KOPT-K1 (cell line): ENCODE results near the gene HSD11B2.

ENCODE experiments used
- H3K27ac ChIP-seq: fragments of 200-600 bp; sonication (generic); 2 replicates; pipeline ENCODE4 v1.5.1; 2016; ENCODE audit warnings: antibody characterized with exemption, mild to moderate bottlenecking, low read depth, low read length; ENCODE audit not compliant: poor library complexity, severe bottlenecking
- H3K36me3 ChIP-seq: fragments of 200-600 bp; sonication (generic); 2 replicates; pipeline ENCODE4 v1.5.1; 2017; ENCODE audit warnings: antibody characterized with exemption, mild to moderate bottlenecking, low read length, moderate library complexity; ENCODE audit not compliant: insufficient read depth
- H3K9me3 ChIP-seq: fragments of 200-600 bp; sonication (generic); 2 replicates; pipeline ENCODE4 v1.5.1; 2017; ENCODE audit warnings: antibody characterized with exemption, low read length, mild to moderate bottlenecking; ENCODE audit not compliant: insufficient read depth, poor library complexity, severe bottlenecking

The HSD11B2 gene

DNA sequence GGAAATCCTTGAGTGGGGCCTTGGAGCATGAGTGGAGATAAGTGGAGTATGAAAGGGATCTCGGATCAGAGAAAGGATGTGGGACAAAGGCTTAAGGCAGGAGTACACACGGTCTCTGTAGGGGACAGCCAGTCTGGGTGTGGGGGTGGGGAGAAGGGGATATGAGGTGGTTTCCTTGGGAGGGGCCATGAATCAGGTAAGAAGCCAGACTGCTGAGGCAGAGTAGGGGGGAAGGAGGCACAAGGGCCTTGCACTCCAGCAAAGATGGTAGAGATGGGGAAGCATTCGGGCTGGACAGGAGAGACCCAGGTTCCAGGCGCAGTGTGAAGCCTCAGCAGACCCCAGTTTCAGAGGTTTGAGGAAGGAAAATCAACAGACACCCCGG is 1.6 kb downstream of the HSD11B2 start:
- Histone ChIP-seq H3K36me3 (peaks cover 5% of the 10 kb centered on the region; the same call in 1 of the 2 replicates), H3K9me3 (no peaks in the 10 kb centered on the region), H3K27ac (no peak overlapping the region)

DNA sequence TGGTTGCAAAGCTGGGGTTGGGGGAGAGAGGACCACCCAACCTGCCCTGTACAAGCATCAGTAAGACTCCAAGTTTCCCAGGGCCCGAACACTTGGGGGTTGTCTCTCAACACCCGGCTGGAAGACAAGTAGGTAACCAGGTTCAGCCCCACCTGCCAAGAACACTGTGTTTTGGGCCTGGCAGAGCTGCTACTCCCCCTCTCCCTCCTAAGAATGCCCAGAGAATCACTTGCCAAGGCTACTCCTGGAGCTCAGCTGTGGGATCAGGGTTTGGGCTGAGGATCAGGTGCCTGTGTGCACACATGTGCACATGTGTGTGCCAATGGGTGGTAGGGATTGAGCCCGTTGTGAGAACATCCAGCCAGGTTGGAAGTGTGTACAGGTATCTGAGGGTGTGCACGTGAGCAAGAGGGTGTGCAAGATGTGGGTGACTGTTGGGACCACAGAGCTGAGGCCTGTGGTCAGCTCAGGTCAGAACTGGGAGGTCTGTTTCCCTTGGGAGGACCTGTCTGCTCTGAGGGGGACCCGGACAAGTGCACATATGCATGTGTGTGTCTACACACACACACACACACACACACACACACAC is 2.3 kb downstream of the HSD11B2 start:
- peaks cover 12% of the 10 kb centered on the region; the same call in 1 of the 2 replicates for H3K36me3 ChIP-seq
- H3K27ac ChIP-seq, result no peak overlapping the region
- no peaks in the 10 kb centered on the region for H3K9me3 ChIP-seq

GRCh38 chr16:67435758-67436164 is 4.8 kb downstream of the HSD11B2 start:
- H3K27ac ChIP-seq, result no peak overlapping the region
- peaks cover 23% of the 10 kb centered on the region; the same call in 1 of the 2 replicates for H3K36me3 ChIP-seq
- H3K9me3 ChIP-seq, result no peaks in the 10 kb centered on the region

- peaks cover 23% of the 10 kb centered on the region; the same call in 1 of the 2 replicates for H3K36me3 ChIP-seq
Measured at GRCh38 chr16:67436640-67437193, 5.8 kb downstream of the HSD11B2 start.

GRCh38 chr16:67437513-67437912 is 6.6 kb downstream of the HSD11B2 start:
- Histone ChIP-seq H3K9me3 (no peaks in the 10 kb centered on the region), H3K36me3 (peaks cover 24% of the 10 kb centered on the region; the same call in 1 of the 2 replicates), H3K27ac (no peak overlapping the region)

More at GRCh38 chr16:67436640-67437193, 5.8 kb downstream of the HSD11B2 start:
- Histone ChIP-seq H3K27ac (no peak overlapping the region), H3K9me3 (no peaks in the 10 kb centered on the region)

DNA sequence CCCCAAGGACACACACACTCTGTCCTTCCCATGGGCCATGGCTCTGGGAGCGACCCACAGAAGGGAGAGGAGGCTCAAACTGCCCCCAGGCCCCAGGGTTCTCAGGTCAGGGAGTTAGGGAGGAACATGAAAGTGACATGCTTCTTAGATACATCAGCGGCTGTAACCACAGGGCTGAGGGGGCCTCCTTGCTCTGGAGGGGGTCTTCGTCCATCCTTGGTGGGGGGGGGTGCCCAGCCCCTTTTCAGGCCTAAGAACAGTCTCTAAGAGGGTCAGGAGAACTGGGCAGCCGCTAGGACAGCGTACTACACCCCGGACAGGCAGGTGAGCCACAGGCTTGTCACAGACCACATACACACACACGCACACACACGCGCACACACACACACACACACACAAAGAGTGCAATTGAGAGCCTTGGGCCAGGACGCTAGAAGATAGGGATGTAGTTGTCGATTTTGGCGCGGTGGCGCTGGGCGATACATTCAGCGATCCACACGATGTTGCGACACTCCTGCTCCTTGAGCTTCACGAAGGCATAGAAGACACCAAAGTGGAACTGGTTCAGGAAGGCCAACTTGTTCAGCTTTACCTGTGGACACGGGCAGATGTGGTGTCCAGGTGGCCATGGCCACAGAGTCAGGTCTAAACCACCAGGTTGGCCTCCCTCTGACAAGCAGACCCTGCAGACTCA is 7.3 kb downstream of the HSD11B2 start:
- H3K27ac ChIP-seq, result no peak overlapping the region
- H3K9me3 ChIP-seq, result no peaks in the 10 kb centered on the region
- H3K36me3 ChIP-seq, result peaks cover 29% of the 10 kb centered on the region; the same call in 1 of the 2 replicates

DNA sequence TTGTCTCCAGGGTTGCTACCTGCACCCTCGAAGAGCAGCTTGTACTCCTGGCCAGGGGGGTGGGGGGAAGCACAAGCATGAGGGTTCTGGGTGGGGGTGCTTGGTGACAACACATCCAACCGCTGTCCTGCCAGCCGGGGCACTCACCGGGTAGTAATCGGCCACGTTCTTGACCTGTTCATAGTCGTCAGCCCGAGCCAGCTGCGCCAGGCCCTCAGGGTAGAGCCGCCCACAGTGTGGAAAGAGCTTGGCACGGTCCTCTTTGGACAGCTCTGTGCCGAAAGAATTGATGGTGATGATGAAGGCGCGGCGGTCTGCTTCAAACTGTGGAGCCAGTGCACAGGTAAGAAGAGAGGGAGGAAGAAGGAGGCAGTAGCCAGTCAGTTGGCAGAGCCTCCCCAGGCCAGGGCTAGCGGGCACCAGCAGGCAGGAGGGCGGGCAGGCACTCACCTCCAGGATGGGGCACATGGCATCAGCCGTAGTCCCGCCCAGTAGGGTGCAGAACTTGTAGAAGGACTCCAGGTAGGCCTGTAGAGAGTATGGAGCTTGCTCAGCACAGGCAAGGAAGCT is 8.0 kb downstream of the HSD11B2 start:
- no peak overlapping the region for H3K27ac ChIP-seq
- H3K36me3 ChIP-seq, result peaks cover 29% of the 10 kb centered on the region; the same call in 1 of the 2 replicates
- H3K9me3 ChIP-seq, result no peaks in the 10 kb centered on the region

- Histone ChIP-seq H3K27ac (no peak overlapping the region), H3K9me3 (no peaks in the 10 kb centered on the region), H3K36me3 (peaks cover 33% of the 10 kb centered on the region; the same call in 1 of the 2 replicates)
Measured at GRCh38 chr16:67441271-67441753, 10.4 kb downstream of the HSD11B2 start.

GRCh38 chr16:67441907-67442306 is 11.0 kb downstream of the HSD11B2 start:
- H3K9me3 ChIP-seq, result no peaks in the 10 kb centered on the region
- peaks cover 33% of the 10 kb centered on the region; the same call in 1 of the 2 replicates for H3K36me3 ChIP-seq
- no peak overlapping the region for H3K27ac ChIP-seq

DNA sequence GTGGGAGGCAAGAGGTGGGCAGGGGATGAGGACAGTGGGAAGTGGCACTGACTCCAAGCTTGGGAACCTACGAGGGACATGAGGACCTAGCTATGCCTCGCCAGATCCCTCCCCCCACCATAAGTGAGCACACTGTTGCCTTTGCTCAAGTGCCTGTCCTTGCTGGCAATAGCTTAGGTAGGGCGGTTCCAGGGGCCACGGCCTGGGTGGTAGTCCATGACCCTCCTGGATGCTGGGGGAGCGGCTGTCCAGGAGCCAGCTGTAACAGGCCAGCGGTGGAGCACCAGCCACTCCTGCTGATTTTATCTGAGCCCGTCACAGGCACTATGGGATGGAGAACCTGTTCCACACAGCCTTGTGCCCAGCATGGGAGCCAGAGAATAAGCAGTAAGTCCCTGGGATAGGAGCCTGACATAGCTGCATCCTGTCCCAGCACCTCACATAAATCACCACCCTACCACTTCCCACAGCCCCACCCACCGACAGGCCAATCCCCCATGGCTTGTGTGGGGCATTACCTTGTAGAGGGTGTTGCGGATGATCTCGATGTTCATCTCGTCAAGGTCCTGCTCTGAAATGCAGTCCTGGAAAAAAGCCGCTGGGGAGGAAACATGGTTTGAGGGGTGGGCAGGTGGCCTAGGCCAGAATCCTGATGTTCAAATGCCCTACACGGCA is 11.8 kb downstream of the HSD11B2 start:
- H3K9me3 ChIP-seq, result no peaks in the 10 kb centered on the region
- H3K27ac ChIP-seq, result no peak overlapping the region
- H3K36me3 ChIP-seq, result peaks cover 26% of the 10 kb centered on the region; the same call in 1 of the 2 replicates

- no peak overlapping the region for H3K27ac ChIP-seq
- H3K9me3 ChIP-seq, result no peaks in the 10 kb centered on the region
- peaks cover 21% of the 10 kb centered on the region; the same call in 1 of the 2 replicates for H3K36me3 ChIP-seq
Measured at GRCh38 chr16:67443265-67443664, 12.3 kb downstream of the HSD11B2 start.

DNA sequence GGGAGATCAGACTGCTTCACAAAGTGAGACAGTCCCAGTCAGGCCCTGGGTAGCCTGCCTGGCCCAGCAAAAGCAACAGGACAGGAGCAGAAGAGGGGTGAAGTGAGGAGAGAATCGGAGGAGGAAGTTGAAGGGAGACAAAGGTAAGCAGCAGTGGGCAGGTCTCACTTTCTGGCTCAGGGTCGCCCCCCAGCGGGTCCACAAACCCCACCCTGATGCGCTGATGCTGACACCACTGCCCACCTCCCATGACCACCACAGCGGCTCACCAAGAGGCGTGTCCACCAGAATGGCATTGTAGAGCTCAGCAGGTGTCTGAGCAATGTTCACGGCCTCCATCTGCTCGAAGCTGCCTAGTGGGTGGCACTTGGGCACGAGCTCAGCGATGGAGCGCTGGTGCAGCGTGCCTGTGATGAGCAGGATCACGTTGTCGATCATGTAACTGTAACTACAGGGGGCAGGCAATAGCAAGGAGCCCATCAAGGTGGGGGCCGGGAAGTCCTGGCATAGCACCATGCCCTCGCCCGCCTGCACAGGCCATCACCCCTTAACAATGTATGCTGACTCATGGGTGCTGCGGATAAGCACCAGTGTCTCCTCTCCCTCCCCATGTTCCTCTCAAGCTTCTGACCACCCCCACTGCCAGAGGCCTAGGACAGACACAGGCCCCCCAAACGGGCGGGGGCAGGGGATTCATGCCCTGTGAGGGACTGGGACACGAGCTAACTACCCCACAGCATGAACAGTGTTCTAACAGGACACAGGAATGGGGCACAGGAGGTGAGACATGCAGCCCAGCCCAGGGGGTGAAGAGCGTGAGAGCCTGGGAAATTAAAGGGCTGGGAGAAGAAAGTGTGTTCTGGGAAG is 13.6 kb downstream of the HSD11B2 start:
- Histone ChIP-seq H3K27ac (no peak overlapping the region), H3K36me3 (peaks cover 14% of the 10 kb centered on the region; the same call in 1 of the 2 replicates), H3K9me3 (no peaks in the 10 kb centered on the region)

DNA sequence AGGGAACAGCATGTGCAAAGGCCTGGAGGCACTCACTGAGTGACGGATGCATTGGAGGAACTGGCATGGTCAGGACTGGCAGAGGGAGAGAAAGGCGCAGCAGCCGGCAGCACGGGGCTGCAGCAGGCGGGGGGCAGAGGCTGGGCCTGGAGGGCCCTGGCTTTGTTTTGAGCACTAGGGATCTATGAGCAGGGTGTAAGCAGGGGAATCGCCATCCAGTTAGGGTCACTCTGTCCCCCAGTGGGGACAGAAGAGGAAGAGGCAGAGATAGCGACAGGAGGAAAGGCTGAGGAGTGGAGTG is 14.2 kb downstream of the HSD11B2 start:
- Histone ChIP-seq H3K27ac (no peak overlapping the region), H3K9me3 (no peaks in the 10 kb centered on the region), H3K36me3 (peaks cover 20% of the 10 kb centered on the region; the same call in 1 of the 2 replicates)

GRCh38 chr16:67445441-67445912 is 14.6 kb downstream of the HSD11B2 start:
- Histone ChIP-seq H3K9me3 (no peaks in the 10 kb centered on the region), H3K36me3 (peaks cover 22% of the 10 kb centered on the region; the same call in 1 of the 2 replicates), H3K27ac (no peak overlapping the region)
